Neural cell (in vitro differentiated cells): ENCODE measurements around the gene SPON1. TPM values are rescaled to one million over a fixed set of nuclear protein-coding genes. Genes with fewer than 3 reads are reported as not detected.

Experiments
- H2AFZ ChIP-seq: fragments of 200-600, 300-800 bp; sonication (generic), shearing (Covaris generic); 2 replicates; pipeline ENCODE4 v1.6.0; 2014; ENCODE audit warnings: low read depth, mild to moderate bottlenecking, antibody characterized with exemption, low read length, moderate library complexity
- H3F3A ChIP-seq: fragments of 200-600 bp; shearing (Covaris generic); 2 replicates; pipeline ENCODE4 v1.6.1; 2016; ENCODE audit warnings: mild to moderate bottlenecking, moderate library complexity, mixed read lengths, antibody characterized with exemption, low read length; ENCODE audit not compliant: insufficient read depth, poor library complexity, severe bottlenecking
- H3K27ac ChIP-seq: fragments of 200-600, 300-800 bp; sonication (generic), shearing (Covaris generic); 2 replicates; pipeline ENCODE4 v1.5.1; 2014; ENCODE audit warnings: mild to moderate bottlenecking, low read length, moderate library complexity
- H3K27me3 ChIP-seq: fragments of 300-800, 200-600 bp; sonication (generic), shearing (Covaris generic); 2 replicates; pipeline ENCODE4 v1.6.0; 2014; ENCODE audit warnings: mild to moderate bottlenecking, low read depth, low read length, moderate library complexity; ENCODE audit not compliant: insufficient read depth
- H3K36me3 ChIP-seq: fragments of 300-800, 200-600 bp; sonication (generic), shearing (Covaris generic); 2 replicates; pipeline ENCODE4 v1.5.1; 2014; ENCODE audit warnings: mild to moderate bottlenecking, antibody characterized with exemption, low read length, moderate library complexity; ENCODE audit not compliant: insufficient read depth
- H3K4me2 ChIP-seq: fragments of 300-800, 200-600 bp; sonication (generic), shearing (Covaris generic); 2 replicates; pipeline ENCODE4 v1.6.0; 2014; ENCODE audit warnings: mild to moderate bottlenecking, low read length
- H3K4me3 ChIP-seq: fragments of 300-800, 200-600 bp; sonication (generic), shearing (Covaris generic); 2 replicates; pipeline ENCODE4 v1.5.1; 2014; ENCODE audit warnings: mild to moderate bottlenecking, low read length, moderate library complexity
- H3K79me2 ChIP-seq: fragments of 200-600 bp; shearing (Covaris generic); replicated peaks from 2 replicates; pipeline ENCODE4 v1.6.0; 2014; ENCODE audit warnings: mild to moderate bottlenecking, low read length, moderate library complexity; ENCODE audit not compliant: insufficient read depth
- H3K9ac ChIP-seq: fragments of 300-800, 200-600 bp; sonication (generic), shearing (Covaris generic); 2 replicates; pipeline ENCODE4 v1.6.1; 2016; ENCODE audit warnings: mild to moderate bottlenecking, low read length, mixed read lengths
- H3K9me2 ChIP-seq: fragments of 200-600 bp; shearing (Covaris generic); 2 replicates; pipeline ENCODE4 v1.6.1; 2016; ENCODE audit warnings: mild to moderate bottlenecking, low read length, mixed read lengths; ENCODE audit not compliant: insufficient read depth
- H3K9me3 ChIP-seq: fragments of 200-600, 300-800 bp; sonication (generic), shearing (Covaris generic); 2 replicates; pipeline ENCODE4 v1.6.1; 2016; ENCODE audit warnings: mild to moderate bottlenecking, mixed run types, low read length, moderate library complexity, mixed read lengths
- H4K20me1 ChIP-seq: fragments of 200-600 bp; shearing (Covaris generic); 2 replicates; pipeline ENCODE4 v1.6.1; 2016; ENCODE audit warnings: mild to moderate bottlenecking, mixed run types; ENCODE audit not compliant: insufficient read depth
- EP300 ChIP-seq: fragments of 450-650 bp; conservative IDR thresholded peaks from 2 replicates; pipeline ENCODE4 v1.6.1; 2014; ENCODE audit warnings: antibody characterized with exemption, mild to moderate bottlenecking, moderate library complexity; ENCODE audit not compliant: poor library complexity, severe bottlenecking
- EZH2 ChIP-seq: fragments of 200-600, 300-800 bp; shearing (Covaris generic), sonication (generic); IDR thresholded peaks from 2 replicates; pipeline ENCODE4 v1.6.1; 2014; ENCODE audit warnings: antibody characterized with exemption, low read length, borderline replicate concordance, mild to moderate bottlenecking; ENCODE audit not compliant: insufficient read depth, poor library complexity, severe bottlenecking
- MXI1 ChIP-seq: fragments of 450-650 bp; conservative IDR thresholded peaks from 2 replicates; pipeline ENCODE4 v1.6.1; 2014; ENCODE audit warnings: antibody characterized with exemption, mild to moderate bottlenecking; ENCODE audit not compliant: poor library complexity, severe bottlenecking
- POLR2AphosphoS5 ChIP-seq: IDR thresholded peaks from 2 replicates; pipeline ENCODE4 v1.6.1; 2012
- RAD21 ChIP-seq: fragments of 450-650 bp; conservative IDR thresholded peaks from 2 replicates; pipeline ENCODE4 v1.6.1; 2014; ENCODE audit warnings: antibody characterized with exemption, mild to moderate bottlenecking, moderate library complexity
- SMC3 ChIP-seq: fragments of 450-650 bp; conservative IDR thresholded peaks from 2 replicates; pipeline ENCODE4 v1.6.1; 2014; ENCODE audit warnings: antibody characterized with exemption, mild to moderate bottlenecking, moderate library complexity; ENCODE audit not compliant: poor library complexity
- TAF1 ChIP-seq: IDR thresholded peaks from 2 replicates; pipeline ENCODE4 v1.6.1; 2012; ENCODE audit warnings: low read depth
- polyA plus RNA-seq: library from polyadenylated mRNA; depleted of rRNA; stranded (reverse); fragments of >200 nt; gene quantifications from 2 replicates; pipeline ENCODE4 v1.2.3, GENCODE V29; 2014
- TF ChIP-seq, protein P1 (sequence below): fragments of 450-650 bp; IDR thresholded peaks from 2 replicates; pipeline ENCODE4 v1.5.1; 2014; ENCODE audit warnings: antibody characterized with exemption, mild to moderate bottlenecking, moderate library complexity; ENCODE audit not compliant: poor library complexity, severe bottlenecking
- TF ChIP-seq, protein P2 (sequence below): IDR thresholded peaks from 2 replicates; pipeline ENCODE4 v1.6.1; 2012; ENCODE audit warnings: borderline replicate concordance

SPON1 gene
- polyA plus RNA-seq, 1 donor from 2014 or later = 0.66 TPM

DNA sequence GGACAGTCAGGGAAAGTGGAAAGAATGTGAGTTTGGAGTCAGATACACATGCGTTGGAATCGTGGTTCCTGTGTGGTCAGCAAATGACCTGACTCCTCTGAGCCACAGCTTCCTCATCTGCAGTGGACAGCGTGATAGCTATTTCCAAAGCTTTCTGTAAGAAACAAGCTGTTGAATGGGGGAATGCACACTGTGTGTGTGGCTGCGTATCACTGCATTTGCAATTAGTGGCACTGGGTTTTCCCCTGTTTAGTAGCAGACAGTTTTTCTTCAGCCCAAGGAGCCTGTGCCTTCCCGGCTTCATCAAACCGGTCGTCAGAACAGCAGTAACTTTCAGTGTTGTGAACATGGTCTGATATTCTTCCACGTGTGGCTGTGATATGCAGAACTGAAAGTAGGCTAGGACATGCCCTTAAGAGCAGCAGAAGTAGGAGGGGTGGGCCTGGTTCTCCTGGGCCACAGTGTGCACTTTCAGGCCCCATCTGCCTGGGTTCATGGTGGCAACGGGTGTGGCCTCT, 275.0 kb downstream of the SPON1 start:
- Histone ChIP-seq H3K27ac (no peak overlapping the region), H3F3A (no peaks in the 10 kb centered on the region), H3K9me2 (no peaks in the 10 kb centered on the region), H3K9me3 (no peaks in the 10 kb centered on the region), H3K9ac (no peak overlapping the region), H3K79me2 (no peaks in the 10 kb centered on the region), H2AFZ (no peak overlapping the region), H4K20me1 (no peaks in the 10 kb centered on the region), H3K36me3 (no peaks in the 10 kb centered on the region), H3K4me3 (no peak overlapping the region), H3K4me2 (no peak overlapping the region), H3K27me3 (no peaks in the 10 kb centered on the region)
- TF ChIP-seq RAD21 = no peak
- no peak for TF ChIP-seq EP300
- no peak for TF ChIP-seq TAF1
- TF ChIP-seq, protein P1, sequence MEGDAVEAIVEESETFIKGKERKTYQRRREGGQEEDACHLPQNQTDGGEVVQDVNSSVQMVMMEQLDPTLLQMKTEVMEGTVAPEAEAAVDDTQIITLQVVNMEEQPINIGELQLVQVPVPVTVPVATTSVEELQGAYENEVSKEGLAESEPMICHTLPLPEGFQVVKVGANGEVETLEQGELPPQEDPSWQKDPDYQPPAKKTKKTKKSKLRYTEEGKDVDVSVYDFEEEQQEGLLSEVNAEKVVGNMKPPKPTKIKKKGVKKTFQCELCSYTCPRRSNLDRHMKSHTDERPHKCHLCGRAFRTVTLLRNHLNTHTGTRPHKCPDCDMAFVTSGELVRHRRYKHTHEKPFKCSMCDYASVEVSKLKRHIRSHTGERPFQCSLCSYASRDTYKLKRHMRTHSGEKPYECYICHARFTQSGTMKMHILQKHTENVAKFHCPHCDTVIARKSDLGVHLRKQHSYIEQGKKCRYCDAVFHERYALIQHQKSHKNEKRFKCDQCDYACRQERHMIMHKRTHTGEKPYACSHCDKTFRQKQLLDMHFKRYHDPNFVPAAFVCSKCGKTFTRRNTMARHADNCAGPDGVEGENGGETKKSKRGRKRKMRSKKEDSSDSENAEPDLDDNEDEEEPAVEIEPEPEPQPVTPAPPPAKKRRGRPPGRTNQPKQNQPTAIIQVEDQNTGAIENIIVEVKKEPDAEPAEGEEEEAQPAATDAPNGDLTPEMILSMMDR = no peak
- TF ChIP-seq, protein P2, sequence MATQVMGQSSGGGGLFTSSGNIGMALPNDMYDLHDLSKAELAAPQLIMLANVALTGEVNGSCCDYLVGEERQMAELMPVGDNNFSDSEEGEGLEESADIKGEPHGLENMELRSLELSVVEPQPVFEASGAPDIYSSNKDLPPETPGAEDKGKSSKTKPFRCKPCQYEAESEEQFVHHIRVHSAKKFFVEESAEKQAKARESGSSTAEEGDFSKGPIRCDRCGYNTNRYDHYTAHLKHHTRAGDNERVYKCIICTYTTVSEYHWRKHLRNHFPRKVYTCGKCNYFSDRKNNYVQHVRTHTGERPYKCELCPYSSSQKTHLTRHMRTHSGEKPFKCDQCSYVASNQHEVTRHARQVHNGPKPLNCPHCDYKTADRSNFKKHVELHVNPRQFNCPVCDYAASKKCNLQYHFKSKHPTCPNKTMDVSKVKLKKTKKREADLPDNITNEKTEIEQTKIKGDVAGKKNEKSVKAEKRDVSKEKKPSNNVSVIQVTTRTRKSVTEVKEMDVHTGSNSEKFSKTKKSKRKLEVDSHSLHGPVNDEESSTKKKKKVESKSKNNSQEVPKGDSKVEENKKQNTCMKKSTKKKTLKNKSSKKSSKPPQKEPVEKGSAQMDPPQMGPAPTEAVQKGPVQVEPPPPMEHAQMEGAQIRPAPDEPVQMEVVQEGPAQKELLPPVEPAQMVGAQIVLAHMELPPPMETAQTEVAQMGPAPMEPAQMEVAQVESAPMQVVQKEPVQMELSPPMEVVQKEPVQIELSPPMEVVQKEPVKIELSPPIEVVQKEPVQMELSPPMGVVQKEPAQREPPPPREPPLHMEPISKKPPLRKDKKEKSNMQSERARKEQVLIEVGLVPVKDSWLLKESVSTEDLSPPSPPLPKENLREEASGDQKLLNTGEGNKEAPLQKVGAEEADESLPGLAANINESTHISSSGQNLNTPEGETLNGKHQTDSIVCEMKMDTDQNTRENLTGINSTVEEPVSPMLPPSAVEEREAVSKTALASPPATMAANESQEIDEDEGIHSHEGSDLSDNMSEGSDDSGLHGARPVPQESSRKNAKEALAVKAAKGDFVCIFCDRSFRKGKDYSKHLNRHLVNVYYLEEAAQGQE = no peak
- no peak for TF ChIP-seq SMC3
- no peak for TF ChIP-seq POLR2AphosphoS5
- TF ChIP-seq EZH2 = no peak
- TF ChIP-seq MXI1 = no peak

DNA sequence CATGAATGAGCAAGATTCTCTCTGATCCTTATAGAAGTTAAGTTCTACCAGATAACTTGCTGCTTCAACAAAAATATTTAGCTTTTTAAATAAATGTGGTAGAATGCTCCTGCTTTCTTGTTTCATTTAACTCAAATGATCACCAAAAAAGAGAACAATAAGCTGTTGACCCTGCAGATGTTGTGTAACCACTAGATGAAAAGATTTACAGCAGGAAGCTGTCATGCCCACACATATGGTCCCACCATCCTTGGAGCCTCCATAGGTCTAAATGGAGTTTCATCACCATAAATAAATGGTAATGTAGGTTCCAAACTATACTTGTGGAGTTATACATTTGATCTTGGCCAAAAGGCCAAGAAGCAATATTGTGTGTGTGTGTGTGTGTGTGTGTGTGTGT, 277.7 kb downstream of the SPON1 start:
- H3K4me3 ChIP-seq = no peak overlapping the region
- H3K27ac ChIP-seq = no peak overlapping the region
- no peaks in the 10 kb centered on the region for H3K79me2 ChIP-seq
- no peaks in the 10 kb centered on the region for H4K20me1 ChIP-seq
- H3K9me3 ChIP-seq = no peaks in the 10 kb centered on the region
- TF ChIP-seq EZH2 = no peak
- no peak for TF ChIP-seq TAF1
- TF ChIP-seq EP300 = no peak
- TF ChIP-seq POLR2AphosphoS5 = no peak
- no peak for TF ChIP-seq RAD21
- TF ChIP-seq, protein P2 = no peak
- TF ChIP-seq, protein P1 = no peak
- no peak for TF ChIP-seq MXI1
- H2AFZ ChIP-seq = no peak overlapping the region
- H3K27me3 ChIP-seq = no peaks in the 10 kb centered on the region
- no peaks in the 10 kb centered on the region for H3K36me3 ChIP-seq
- H3K9ac ChIP-seq = no peak overlapping the region
- no peaks in the 10 kb centered on the region for H3F3A ChIP-seq
- H3K4me2 ChIP-seq = no peak overlapping the region
- no peaks in the 10 kb centered on the region for H3K9me2 ChIP-seq
